CD14-positive monocyte (primary cell): ENCODE data around the gene PROSER1. TPM values are rescaled to one million over a fixed set of nuclear protein-coding genes. Genes with fewer than 3 reads are reported as not detected.

ENCODE experiments used
- DNase-seq, 3 donors: peaks; one replicate each; pipeline ENCODE4 v3.0.0-alpha.2; 2011 to 2022
- H2AFZ ChIP-seq: 2 replicates; pipeline ENCODE4 v1.6.0; 2012; ENCODE audit warnings: mild to moderate bottlenecking, low read depth, low read length, inconsistent platforms; ENCODE audit not compliant: insufficient read depth, poor library complexity, severe bottlenecking
- H3K27ac ChIP-seq, 2 donors: 1 replicate in 1 of 2; 2 replicates in 1 of 2; pipeline ENCODE4 v1.5.1; 2012 to 2013; ENCODE audit warnings: low read length in 2 of 2, control low read depth in 1 of 2, inconsistent platforms in 1 of 2, low read depth in 1 of 2, mild to moderate bottlenecking in 1 of 2
- H3K27me3 ChIP-seq, 2 donors: one replicate each; pipeline versions ENCODE4 v1.6.0 to v1.6.1; 2011 to 2013; ENCODE audit warnings: low read length in 2 of 2; ENCODE audit not compliant: control insufficient read depth in 2 of 2, insufficient read depth in 2 of 2
- H3K36me3 ChIP-seq, 2 donors: replicated peaks in 1 of 2; 1 replicate in 1 of 2; 2 replicates in 1 of 2; pipeline versions ENCODE4 v1.5.1 to v1.6.1; 2012 to 2013; ENCODE audit warnings: low read length in 2 of 2, control low read depth in 1 of 2, inconsistent platforms in 1 of 2, mild to moderate bottlenecking in 1 of 2; ENCODE audit not compliant: insufficient read depth in 2 of 2, control insufficient read depth in 1 of 2
- H3K4me1 ChIP-seq, 2 donors: 1 replicate in 1 of 2; 2 replicates in 1 of 2; pipeline versions ENCODE4 v1.5.1 to v1.6.1; 2012 to 2013; ENCODE audit warnings: low read length in 2 of 2, control low read depth in 1 of 2, inconsistent platforms in 1 of 2, mild to moderate bottlenecking in 1 of 2, moderate library complexity in 1 of 2; ENCODE audit not compliant: insufficient read depth in 2 of 2, control insufficient read depth in 1 of 2
- H3K4me2 ChIP-seq: replicated peaks from 2 replicates; pipeline ENCODE3; 2012; ENCODE audit warnings: low read length, moderate library complexity, mild to moderate bottlenecking; ENCODE audit not compliant: poor library complexity, severe bottlenecking; ENCODE audit errors: extremely low read depth
- H3K4me3 ChIP-seq, 3 experiments: fragments of 200-600 bp in 1 of 3; sonication (generic) in 1 of 3; replicated peaks in 1 of 3; 1 replicate in 2 of 3; 2 replicates in 1 of 3; pipeline ENCODE4 v1.5.1; 2011 to 2013; ENCODE audit warnings: low read length in 3 of 3, mild to moderate bottlenecking in 3 of 3, control low read depth in 2 of 3, low read depth in 2 of 3, inconsistent platforms in 1 of 3, moderate library complexity in 1 of 3
- H3K79me2 ChIP-seq: 2 replicates; pipeline ENCODE4 v1.6.0; 2012; ENCODE audit warnings: mild to moderate bottlenecking, control low read depth, inconsistent platforms, low read length, moderate library complexity; ENCODE audit not compliant: insufficient read depth
- H3K9ac ChIP-seq: 2 replicates; pipeline ENCODE4 v1.6.0; 2017; ENCODE audit warnings: low read length, mild to moderate bottlenecking; ENCODE audit not compliant: insufficient read depth, poor library complexity, severe bottlenecking
- H3K9me3 ChIP-seq, 2 donors: replicated peaks in 1 of 2; 1 replicate in 1 of 2; 2 replicates in 1 of 2; pipeline versions ENCODE4 v1.5.1 to v1.6.1; 2012 to 2013; ENCODE audit warnings: low read length in 2 of 2, control low read depth in 1 of 2; ENCODE audit not compliant: control insufficient read depth in 1 of 2, insufficient read depth in 1 of 2
- H4K20me1 ChIP-seq: 2 replicates; pipeline ENCODE4 v1.6.0; 2012; ENCODE audit warnings: mild to moderate bottlenecking, low read length, control low read depth, moderate library complexity; ENCODE audit not compliant: insufficient read depth
- H3K27ac Mint-ChIP-seq, 7 donors: one replicate each; pipeline ENCODE4 v1.8.0; 2020; ENCODE audit warnings: mild to moderate bottlenecking in 7 of 7, mixed read lengths in 7 of 7, moderate library complexity in 6 of 7, inconsistent platforms in 2 of 7
- H3K27me3 Mint-ChIP-seq, 3 donors: one replicate each; pipeline ENCODE4 v1.8.0; 2021 to 2022; ENCODE audit warnings: low read depth in 3 of 3, mild to moderate bottlenecking in 3 of 3, mixed read lengths in 3 of 3, moderate library complexity in 3 of 3, inconsistent platforms in 1 of 3
- H3K36me3 Mint-ChIP-seq, 2 donors: one replicate each; pipeline ENCODE4 v1.8.0; 2020; ENCODE audit warnings: mixed read lengths in 2 of 2, inconsistent platforms in 1 of 2, mild to moderate bottlenecking in 1 of 2
- H3K4me1 Mint-ChIP-seq: one replicate; pipeline ENCODE4 v1.8.0; 2020; ENCODE audit warnings: mild to moderate bottlenecking, mixed read lengths
- H3K4me3 Mint-ChIP-seq, 2 donors: one replicate each; pipeline ENCODE4 v1.8.0; 2020; ENCODE audit warnings: mild to moderate bottlenecking in 2 of 2, mixed read lengths in 2 of 2, moderate library complexity in 1 of 2
- H3K9me3 Mint-ChIP-seq, 7 donors: one replicate each; pipeline ENCODE4 v1.8.0; 2020 to 2022; ENCODE audit warnings: mixed read lengths in 7 of 7, mild to moderate bottlenecking in 6 of 7, moderate library complexity in 6 of 7, inconsistent platforms in 2 of 7
- WGBS: methylation state at CpG from one replicate; pipeline ENCODE4 v1.1.5; 2013; ENCODE audit warnings: missing lambda C conversion rate; ENCODE audit not compliant: insufficient coverage; 5-methylcytosine and 5-hydroxymethylcytosine counted together
- intact Hi-C, 2 donors: fragments of 100-400 bp; cut with micrococcal nuclease; formaldehyde crosslinking; loops; one replicate each; pipeline versions ENCODE4 v1.15.0 to v1.15.1; 2023
- polyA plus RNA-seq, 3 donors: library from polyadenylated mRNA; depleted of rRNA in 1 of 3; unstranded in 2 of 3; stranded (reverse) in 1 of 3; fragments of 300-500 nt in 2 of 3; fragments of >200 nt in 1 of 3; fragmentation: Illumina TruSeq in 2 of 3; gene quantifications; 1 replicate in 2 of 3; 2 replicates in 1 of 3; pipeline ENCODE4 v1.2.3, GENCODE V29; 2012 to 2021
- TF ChIP-seq, protein P1 (sequence below): fragments of 200-600 bp; IDR thresholded peaks from one replicate; pipeline ENCODE4 v1.8.0; 2022; ENCODE audit warnings: antibody characterized with exemption, mild to moderate bottlenecking

Gene PROSER1
- polyA plus RNA-seq, 3 donors, result 4.6 to 28.5 (median 9.1) TPM

DNA sequence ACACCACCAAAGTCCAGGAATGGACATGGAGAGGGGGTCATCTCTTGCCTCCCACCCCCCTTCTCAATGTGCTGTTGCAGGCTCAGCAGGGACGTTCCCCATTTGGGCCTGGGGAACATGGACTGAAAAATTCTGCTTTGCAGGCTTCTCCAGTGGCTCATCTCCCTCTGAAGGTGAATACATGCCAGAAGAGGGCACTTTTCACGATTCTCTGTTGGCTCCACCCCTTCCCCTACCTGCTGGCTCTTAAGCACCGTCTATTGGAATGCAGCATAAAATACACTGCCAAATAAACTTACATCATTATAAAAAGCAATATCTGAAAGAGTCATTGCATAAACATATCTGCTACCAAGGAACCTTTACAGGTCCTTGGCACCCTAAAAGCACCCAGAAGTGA, 36.1 kb upstream of the PROSER1 start:
- Histone ChIP-seq H3K4me2 (no peak overlapping the region), H3K79me2 (no peaks in the 10 kb centered on the region), H3K9ac (no peak overlapping the region), H3K9me3 (peaks cover 0 to 5% of the 10 kb centered on the region in 2 donors), H3K36me3 (no peaks in the 10 kb centered on the region), H3K27ac (no peak overlapping the region), H4K20me1 (no peaks in the 10 kb centered on the region), H3K27me3 (no peaks in the 10 kb centered on the region), H3K4me3 (no peak overlapping the region), H2AFZ (no peak overlapping the region), H3K4me1 (no peaks in the 10 kb centered on the region)
- no peaks in the 10 kb centered on the region for H3K4me1 Mint-ChIP-seq
- peaks cover 5 to 19% (median 6%) of the 10 kb centered on the region in 3 donors for H3K27me3 Mint-ChIP-seq
- no peak overlapping the region for H3K4me3 Mint-ChIP-seq
- TF ChIP-seq, protein P1, sequence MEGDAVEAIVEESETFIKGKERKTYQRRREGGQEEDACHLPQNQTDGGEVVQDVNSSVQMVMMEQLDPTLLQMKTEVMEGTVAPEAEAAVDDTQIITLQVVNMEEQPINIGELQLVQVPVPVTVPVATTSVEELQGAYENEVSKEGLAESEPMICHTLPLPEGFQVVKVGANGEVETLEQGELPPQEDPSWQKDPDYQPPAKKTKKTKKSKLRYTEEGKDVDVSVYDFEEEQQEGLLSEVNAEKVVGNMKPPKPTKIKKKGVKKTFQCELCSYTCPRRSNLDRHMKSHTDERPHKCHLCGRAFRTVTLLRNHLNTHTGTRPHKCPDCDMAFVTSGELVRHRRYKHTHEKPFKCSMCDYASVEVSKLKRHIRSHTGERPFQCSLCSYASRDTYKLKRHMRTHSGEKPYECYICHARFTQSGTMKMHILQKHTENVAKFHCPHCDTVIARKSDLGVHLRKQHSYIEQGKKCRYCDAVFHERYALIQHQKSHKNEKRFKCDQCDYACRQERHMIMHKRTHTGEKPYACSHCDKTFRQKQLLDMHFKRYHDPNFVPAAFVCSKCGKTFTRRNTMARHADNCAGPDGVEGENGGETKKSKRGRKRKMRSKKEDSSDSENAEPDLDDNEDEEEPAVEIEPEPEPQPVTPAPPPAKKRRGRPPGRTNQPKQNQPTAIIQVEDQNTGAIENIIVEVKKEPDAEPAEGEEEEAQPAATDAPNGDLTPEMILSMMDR, result no peak
- DNase-seq, result no peak
- H3K36me3 Mint-ChIP-seq, result no peaks in the 10 kb centered on the region
- no peak overlapping the region for H3K27ac Mint-ChIP-seq
- H3K9me3 Mint-ChIP-seq, result peaks cover 0 to 13% (median 6%) of the 10 kb centered on the region in 7 donors
- WGBS, result 79% methylated on average over 3 of the region's 3 CpGs
- intact Hi-C loops, result no loop called here

DNA sequence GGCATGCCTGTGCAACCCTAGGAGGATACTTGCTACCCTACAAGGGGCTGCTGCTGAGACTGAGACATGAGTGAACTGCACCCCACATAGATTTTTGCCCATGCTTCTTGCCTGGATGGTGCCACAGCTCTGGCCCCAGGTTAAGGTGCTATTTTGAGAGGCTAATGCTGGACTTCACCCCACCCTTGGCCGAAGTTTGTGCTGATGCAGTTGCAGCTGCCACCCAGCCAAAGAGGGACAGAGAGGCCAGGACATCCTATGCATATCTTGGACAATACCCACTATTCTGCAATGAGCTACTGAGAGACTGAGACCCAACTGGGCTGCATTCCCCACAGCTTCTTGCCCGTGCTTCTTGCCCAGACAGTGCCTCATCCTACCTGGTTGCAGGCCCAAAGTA, 35.0 kb upstream of the PROSER1 start:
- no peaks in the 10 kb centered on the region for H3K4me1 Mint-ChIP-seq
- WGBS, result 100% methylated on average over 1 of the region's 2 CpGs
- DNase-seq, result no peak
- H2AFZ ChIP-seq, result no peak overlapping the region
- H3K4me3 ChIP-seq, result no peak overlapping the region
- H3K79me2 ChIP-seq, result no peaks in the 10 kb centered on the region
- H3K4me3 Mint-ChIP-seq, result no peak overlapping the region
- H3K36me3 Mint-ChIP-seq, result peaks cover 0 to under 1% of the 10 kb centered on the region in 2 donors
- H3K9ac ChIP-seq, result no peak overlapping the region
- no peaks in the 10 kb centered on the region for H3K27me3 ChIP-seq
- no peaks in the 10 kb centered on the region for H3K36me3 ChIP-seq
- peaks cover 0 to 5% of the 10 kb centered on the region in 2 donors for H3K9me3 ChIP-seq
- peaks cover 0 to 13% (median 6%) of the 10 kb centered on the region in 7 donors for H3K9me3 Mint-ChIP-seq
- H3K4me2 ChIP-seq, result no peak overlapping the region
- H3K27me3 Mint-ChIP-seq, result peaks cover 5 to 19% (median 6%) of the 10 kb centered on the region in 3 donors
- H4K20me1 ChIP-seq, result no peaks in the 10 kb centered on the region
- H3K27ac Mint-ChIP-seq, result no peak overlapping the region
- no peak overlapping the region for H3K27ac ChIP-seq
- H3K4me1 ChIP-seq, result no peaks in the 10 kb centered on the region
- intact Hi-C loops, result no loop called here
- TF ChIP-seq, protein P1, result no peak
